ENCODE data around the gene TRAPPC2L. TPM values are rescaled to one million over a fixed set of nuclear protein-coding genes. Genes with fewer than 3 reads are reported as not detected.

Gene TRAPPC2L
- total RNA-seq, 1 experiment from 2014 or later, result 79.1 TPM

GRCh38 chr16:88818575-88818874, 38.4 kb upstream of the TRAPPC2L start:
- Mint-ChIP-seq H3K36me3 (ENCODE audit: insufficient read depth, unreplicated experiment) (peaks cover 13% of the 10 kb centered on the region), H3K27me3 (ENCODE audit: unreplicated experiment) (no peaks in the 10 kb centered on the region), H3K9me3 (ENCODE audit: low read depth, unreplicated experiment) (no peaks in the 10 kb centered on the region), H3K27ac (ENCODE audit: unreplicated experiment) (no peak overlapping the region), H3K4me1 (ENCODE audit: low read depth, unreplicated experiment) (no peaks in the 10 kb centered on the region), H3K4me3 (ENCODE audit: low read depth, unreplicated experiment) (no peak overlapping the region)
- CTCF ChIA-PET, result interaction anchor here (1.0 to 1.6 kb wide), 2 partner anchors 39 to 349 kb away, joined by 3 to 4 read pairs; no protein-coding TSS in a partner anchor
- DNase-seq, result no peak
- intact Hi-C loops (cut with micrococcal nuclease; ENCODE audit: unreplicated experiment), result loop anchor here (5.0 kb wide), 1 partner anchor 399 kb away; the partner anchor contains the start of gene ZNF778
- TF ChIP-seq, protein P1, sequence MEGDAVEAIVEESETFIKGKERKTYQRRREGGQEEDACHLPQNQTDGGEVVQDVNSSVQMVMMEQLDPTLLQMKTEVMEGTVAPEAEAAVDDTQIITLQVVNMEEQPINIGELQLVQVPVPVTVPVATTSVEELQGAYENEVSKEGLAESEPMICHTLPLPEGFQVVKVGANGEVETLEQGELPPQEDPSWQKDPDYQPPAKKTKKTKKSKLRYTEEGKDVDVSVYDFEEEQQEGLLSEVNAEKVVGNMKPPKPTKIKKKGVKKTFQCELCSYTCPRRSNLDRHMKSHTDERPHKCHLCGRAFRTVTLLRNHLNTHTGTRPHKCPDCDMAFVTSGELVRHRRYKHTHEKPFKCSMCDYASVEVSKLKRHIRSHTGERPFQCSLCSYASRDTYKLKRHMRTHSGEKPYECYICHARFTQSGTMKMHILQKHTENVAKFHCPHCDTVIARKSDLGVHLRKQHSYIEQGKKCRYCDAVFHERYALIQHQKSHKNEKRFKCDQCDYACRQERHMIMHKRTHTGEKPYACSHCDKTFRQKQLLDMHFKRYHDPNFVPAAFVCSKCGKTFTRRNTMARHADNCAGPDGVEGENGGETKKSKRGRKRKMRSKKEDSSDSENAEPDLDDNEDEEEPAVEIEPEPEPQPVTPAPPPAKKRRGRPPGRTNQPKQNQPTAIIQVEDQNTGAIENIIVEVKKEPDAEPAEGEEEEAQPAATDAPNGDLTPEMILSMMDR (IDR thresholded peaks at IDR 0.05; ENCODE audit: unreplicated experiment), result no peak
- no TSS peak for BruUV-seq (replicated peaks)

DNA sequence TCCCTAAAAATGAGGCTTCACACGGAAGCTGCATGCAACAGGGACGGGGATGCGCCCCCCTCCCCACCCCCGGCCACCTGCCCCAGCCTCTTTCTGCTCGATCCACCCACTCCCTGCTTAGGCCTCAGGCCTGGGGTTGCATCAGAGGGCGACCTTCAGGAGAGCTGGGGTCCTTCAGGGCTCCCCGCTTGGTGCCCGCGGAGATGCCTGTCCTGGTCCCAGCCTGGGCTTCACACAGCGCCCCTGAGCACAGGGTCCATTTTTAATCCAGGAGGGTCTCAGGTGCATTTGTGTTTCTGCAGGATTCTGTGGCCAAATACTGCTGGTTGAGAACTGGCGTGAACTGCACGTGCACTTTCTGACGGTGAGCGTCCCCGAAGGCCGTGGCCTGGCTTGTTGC, 37.8 kb upstream of the TRAPPC2L start:
- Mint-ChIP-seq H3K27me3 (ENCODE audit: unreplicated experiment) (no peaks in the 10 kb centered on the region), H3K4me3 (ENCODE audit: low read depth, unreplicated experiment) (no peak overlapping the region), H3K27ac (ENCODE audit: unreplicated experiment) (no peak overlapping the region), H3K4me1 (ENCODE audit: low read depth, unreplicated experiment) (no peaks in the 10 kb centered on the region), H3K9me3 (ENCODE audit: low read depth, unreplicated experiment) (no peaks in the 10 kb centered on the region), H3K36me3 (ENCODE audit: insufficient read depth, unreplicated experiment) (peaks cover 8% of the 10 kb centered on the region)
- BruUV-seq (replicated peaks), result no TSS peak
- CTCF ChIA-PET, result interaction anchor here (1.6 kb wide), 1 partner anchor 39 kb away, joined by 4 read pairs; no protein-coding TSS in a partner anchor
- intact Hi-C loops (cut with micrococcal nuclease; ENCODE audit: unreplicated experiment), result loop anchor here (5.0 kb wide), 1 partner anchor 398 kb away; the partner anchor contains the start of gene ZNF778
- TF ChIP-seq, protein P1 (IDR thresholded peaks at IDR 0.05; ENCODE audit: unreplicated experiment), result no peak
- DNase-seq, result no peak

DNA sequence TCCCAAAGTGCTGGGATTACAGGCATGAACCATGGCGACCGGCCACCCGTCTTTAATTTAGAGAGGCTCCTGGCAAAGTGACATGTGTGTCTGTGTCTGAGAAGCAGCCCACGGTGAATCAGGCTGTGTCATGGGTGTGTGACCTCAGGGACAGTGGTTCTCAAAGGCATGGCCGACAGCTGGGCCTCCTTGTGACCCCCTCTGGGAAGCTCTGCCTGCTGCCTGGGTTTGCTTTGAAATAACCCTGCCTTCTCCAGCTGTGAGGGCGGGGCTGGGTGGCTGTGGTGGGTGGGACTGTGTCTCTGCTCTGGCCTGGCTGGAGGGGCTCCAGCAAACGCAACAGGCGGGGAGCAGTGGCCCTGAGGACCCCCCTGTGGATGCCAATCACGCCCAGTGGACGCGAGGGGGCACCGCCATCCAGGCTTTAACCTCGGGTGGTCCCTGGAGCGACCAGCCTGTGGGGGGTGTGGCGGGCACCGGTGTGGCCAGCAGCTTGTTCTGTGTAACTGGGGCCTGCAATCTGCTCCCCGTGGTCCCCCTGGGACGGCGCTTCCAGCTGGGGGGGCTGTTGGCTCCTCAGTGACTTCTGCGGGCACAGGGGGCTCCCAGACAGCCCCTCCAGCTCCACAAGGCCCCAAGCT, 36.4 kb upstream of the TRAPPC2L start:
- Mint-ChIP-seq H3K27ac (ENCODE audit: unreplicated experiment) (no peak overlapping the region), H3K27me3 (ENCODE audit: unreplicated experiment) (no peaks in the 10 kb centered on the region), H3K9me3 (ENCODE audit: low read depth, unreplicated experiment) (no peaks in the 10 kb centered on the region), H3K36me3 (ENCODE audit: insufficient read depth, unreplicated experiment) (peaks cover 8% of the 10 kb centered on the region), H3K4me1 (ENCODE audit: low read depth, unreplicated experiment) (no peaks in the 10 kb centered on the region), H3K4me3 (ENCODE audit: low read depth, unreplicated experiment) (no peak overlapping the region)
- CTCF ChIA-PET, result no interaction called here
- TF ChIP-seq, protein P1 (IDR thresholded peaks at IDR 0.05; ENCODE audit: unreplicated experiment), result no peak
- no TSS peak for BruUV-seq (replicated peaks)
- intact Hi-C loops (cut with micrococcal nuclease; ENCODE audit: unreplicated experiment), result no loop called here
- DNase-seq, result no peak

GRCh38 chr16:88821168-88821850, 35.6 kb upstream of the TRAPPC2L start:
- BruUV-seq (replicated peaks), result no TSS peak
- Mint-ChIP-seq H3K27ac (ENCODE audit: unreplicated experiment) (no peak overlapping the region), H3K27me3 (ENCODE audit: unreplicated experiment) (no peaks in the 10 kb centered on the region), H3K4me1 (ENCODE audit: low read depth, unreplicated experiment) (no peaks in the 10 kb centered on the region), H3K36me3 (ENCODE audit: insufficient read depth, unreplicated experiment) (peaks cover 8% of the 10 kb centered on the region), H3K9me3 (ENCODE audit: low read depth, unreplicated experiment) (no peaks in the 10 kb centered on the region), H3K4me3 (ENCODE audit: low read depth, unreplicated experiment) (no peak overlapping the region)
- CTCF ChIA-PET, result no interaction called here
- TF ChIP-seq, protein P1 (IDR thresholded peaks at IDR 0.05; ENCODE audit: unreplicated experiment), result no peak
- no peak for DNase-seq
- intact Hi-C loops (cut with micrococcal nuclease; ENCODE audit: unreplicated experiment), result no loop called here
